Hepatic stellate cell (primary cell): ENCODE measurements around the gene BRF1.
"Not testable (repeated sequence)": the region's sequence is repeated elsewhere in the genome, so short reads cannot be mapped to it uniquely, and the experiment has no call there.

Experiments used
- DNase-seq: peaks from one replicate; pipeline ENCODE4 v3.0.0; 2011; ENCODE audit warnings: low spot score

Gene BRF1

GRCh38 chr14:105315941-105316576, 15.3 kb upstream of the BRF1 start:
- no peak for DNase-seq

GRCh38 chr14:105315211-105315721, 14.5 kb upstream of the BRF1 start:
- peak; percentile 47 for DNase-seq

- DNase-seq: peak; percentile 100
Measured at GRCh38 chr14:105314287-105315200, 13.7 kb upstream of the BRF1 start, which contains the start of gene PACS2. Gene PACS2, plus strand, starts transcription at chr14:105314748. Its CDS starts 171 bp downstream, at chr14:105314919.

GRCh38 chr14:105313381-105314286, 12.8 kb upstream of the BRF1 start:
- DNase-seq: no peak

- DNase-seq: no peak
Measured at GRCh38 chr14:105312973-105313372, 12.2 kb upstream of the BRF1 start.

GRCh38 chr14:105311838-105312237, 11.0 kb upstream of the BRF1 start:
- no peak for DNase-seq

- DNase-seq: no peak
Measured at GRCh38 chr14:105309371-105309770, 8.6 kb upstream of the BRF1 start.

GRCh38 chr14:105307052-105307727, 6.4 kb upstream of the BRF1 start:
- no peak for DNase-seq

- no peak for DNase-seq
Measured at GRCh38 chr14:105305791-105306190, 5.0 kb upstream of the BRF1 start.

GRCh38 chr14:105305345-105305744, 4.5 kb upstream of the BRF1 start:
- DNase-seq: no peak

GRCh38 chr14:105304565-105304964, 3.8 kb upstream of the BRF1 start:
- no peak for DNase-seq

GRCh38 chr14:105303949-105304348, 3.1 kb upstream of the BRF1 start:
- DNase-seq: no peak

- not testable (repeated sequence) for DNase-seq
Measured at GRCh38 chr14:105301915-105302249, 1.1 kb upstream of the BRF1 start.

GRCh38 chr14:105301103-105301914, 508 bp upstream of the BRF1 start:
- DNase-seq: peak; percentile 98

- DNase-seq: peak; percentile 29
Measured at GRCh38 chr14:105299654-105300541, 903 bp downstream of the BRF1 start.

GRCh38 chr14:105297311-105297710, 3.5 kb downstream of the BRF1 start:
- not testable (repeated sequence) for DNase-seq

GRCh38 chr14:105294142-105294597, 6.6 kb downstream of the BRF1 start:
- no peak for DNase-seq

- no peak for DNase-seq
Measured at GRCh38 chr14:105292826-105293711, 7.7 kb downstream of the BRF1 start.
